ENCODE results near the gene INHA.

The INHA gene

GRCh38 chr2:219612577-219613286 lies 40.6 kb downstream of the INHA start:
- no peak for DNase-seq (ENCODE audit: low read depth)

DNA sequence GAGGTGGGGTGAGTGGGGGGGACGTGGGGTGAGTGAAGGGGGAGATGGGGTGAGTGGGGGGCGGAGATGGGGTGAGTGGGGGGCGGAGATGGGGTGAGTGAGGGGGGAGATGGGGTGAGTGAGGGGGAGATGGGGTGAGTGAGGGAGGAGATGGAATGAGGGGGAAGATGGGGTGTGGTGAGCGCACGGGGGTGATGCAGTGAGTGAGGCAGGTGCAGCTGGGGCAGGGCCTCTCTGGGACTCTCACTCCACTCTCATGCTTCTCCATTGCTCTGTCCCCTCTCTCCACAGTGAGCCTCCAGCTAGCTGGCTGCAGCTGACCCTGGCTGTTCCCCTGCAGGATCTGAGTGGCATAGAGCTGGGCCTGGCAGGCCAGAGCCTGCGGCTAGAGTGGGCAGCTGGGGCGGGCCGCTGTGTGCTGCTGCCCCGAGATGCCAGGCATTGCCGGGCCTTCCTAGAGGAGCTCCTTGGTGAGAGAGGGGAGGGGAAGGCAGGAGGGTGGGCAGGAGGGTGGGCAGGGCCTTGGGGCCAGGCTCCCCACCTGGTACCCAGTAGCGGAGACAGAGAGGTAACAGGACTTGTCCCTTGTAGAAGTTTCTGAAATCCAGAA lies 41.5 kb downstream of the INHA start:
- no peak for DNase-seq (ENCODE audit: low read depth)

- DNase-seq (ENCODE audit: low read depth): no peak
Measured at GRCh38 chr2:219614076-219614860, 42.2 kb downstream of the INHA start.

- DNase-seq (ENCODE audit: low read depth): no peak
Measured at GRCh38 chr2:219615036-219615435, 42.9 kb downstream of the INHA start.

DNA sequence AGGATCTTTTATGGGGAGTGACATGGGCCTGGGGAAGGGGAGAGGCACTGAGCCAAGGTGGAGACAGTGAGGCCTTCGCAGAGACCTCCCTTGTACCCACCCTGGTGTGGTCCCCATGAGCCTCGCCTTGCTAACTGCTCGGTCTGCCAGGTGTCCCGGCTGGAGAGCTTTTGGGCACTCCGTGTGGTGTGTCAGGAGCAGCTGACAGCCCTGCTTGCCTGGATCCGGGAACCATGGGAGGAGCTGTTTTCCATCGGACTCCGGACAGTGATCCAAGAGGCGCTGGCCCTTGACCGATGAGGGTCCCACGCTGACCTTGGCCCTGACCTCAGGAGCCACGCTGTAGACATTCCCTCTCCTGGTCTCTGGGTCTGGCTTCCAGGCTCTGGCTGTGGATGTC lies 43.8 kb downstream of the INHA start:
- DNase-seq (ENCODE audit: low read depth): no peak

DNA sequence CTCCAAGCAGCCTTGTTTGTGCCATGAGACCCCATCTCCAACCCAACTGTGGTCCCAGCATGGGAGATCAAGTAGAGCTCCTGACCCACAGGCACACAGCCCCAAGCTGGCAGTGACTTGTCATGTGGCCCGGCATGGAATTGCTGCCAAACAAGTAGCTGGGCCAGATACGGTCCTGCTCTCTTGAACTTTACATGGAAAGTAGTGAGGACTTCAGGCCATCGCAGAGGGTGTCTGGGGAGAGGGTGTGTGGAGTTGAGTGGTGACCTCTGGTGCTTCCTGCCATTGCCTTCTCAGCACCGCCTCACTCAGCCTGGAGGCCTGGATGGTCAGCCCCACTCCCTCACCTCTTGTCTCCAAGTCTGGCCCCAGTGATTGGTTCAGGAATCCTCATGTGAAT lies 44.4 kb downstream of the INHA start:
- no peak for DNase-seq (ENCODE audit: low read depth)

DNA sequence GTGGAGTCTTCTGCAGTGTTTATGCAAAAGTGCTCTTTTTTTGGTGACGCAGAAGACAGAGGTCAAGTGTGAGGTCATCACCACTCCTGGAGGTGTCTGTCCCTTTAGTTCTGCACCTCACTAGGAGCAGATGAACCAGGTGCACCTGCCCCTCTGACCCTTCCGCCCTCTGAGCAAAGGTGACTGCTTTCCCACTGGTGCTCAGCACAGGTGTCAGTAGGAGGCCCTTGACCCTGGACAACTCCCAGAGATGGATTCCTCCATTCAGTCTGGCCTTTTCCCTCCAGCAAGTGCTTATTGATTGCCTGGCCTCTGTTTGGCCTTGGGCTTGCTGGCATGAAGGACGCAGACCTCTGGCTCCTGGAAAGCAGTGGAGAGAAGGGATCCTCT lies 46.6 kb downstream of the INHA start:
- DNase-seq (ENCODE audit: low read depth): no peak

GRCh38 chr2:219619235-219619634 lies 47.1 kb downstream of the INHA start:
- no peak for DNase-seq (ENCODE audit: low read depth)

- no peak for DNase-seq (ENCODE audit: low read depth)
Measured at GRCh38 chr2:219620546-219620945, 48.4 kb downstream of the INHA start.

GRCh38 chr2:219621935-219622334 lies 49.8 kb downstream of the INHA start:
- no peak for DNase-seq (ENCODE audit: low read depth)

- DNase-seq (ENCODE audit: low read depth): no peak
Measured at GRCh38 chr2:219622472-219622871, 50.4 kb downstream of the INHA start.

DNA sequence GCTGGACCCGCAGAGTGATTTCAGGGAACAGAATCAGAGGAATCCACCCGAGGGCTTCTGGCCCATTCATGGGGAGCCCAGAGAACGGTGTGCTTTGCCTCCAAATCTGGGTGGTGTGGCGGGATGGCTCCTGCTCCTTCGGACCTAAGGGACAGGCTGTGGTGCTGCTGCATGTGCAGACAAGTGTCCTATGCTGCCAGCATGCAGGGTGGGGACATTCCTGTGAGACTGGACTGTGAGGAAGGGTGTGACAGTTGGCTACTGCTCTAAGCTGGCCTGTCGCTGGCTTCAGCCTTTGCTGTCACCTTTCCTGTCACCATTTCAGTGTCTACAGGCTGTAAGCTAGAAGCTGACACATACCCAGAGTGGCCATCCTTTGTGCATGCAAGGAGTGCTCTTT lies 52.5 kb downstream of the INHA start:
- DNase-seq (ENCODE audit: low read depth): no peak

DNA sequence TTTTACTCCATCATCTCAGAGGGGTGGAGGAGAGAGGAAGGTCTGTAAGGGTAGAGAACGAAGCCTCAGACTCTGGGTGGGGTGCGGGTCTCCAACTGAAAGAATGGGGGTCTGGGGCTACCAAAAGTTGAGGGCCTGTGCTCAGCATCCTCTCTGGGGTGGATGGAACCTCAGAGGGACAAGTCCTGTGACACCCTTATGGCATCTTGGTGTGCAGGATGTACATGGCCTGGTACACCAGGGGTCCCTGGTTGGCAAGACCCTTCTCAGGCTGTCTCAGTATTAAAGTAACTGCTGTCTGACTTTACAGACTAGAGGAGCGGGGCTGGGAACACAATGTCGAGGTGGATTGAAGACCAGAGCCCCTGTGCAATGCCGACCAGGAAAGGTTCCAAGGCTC lies 53.1 kb downstream of the INHA start:
- DNase-seq (ENCODE audit: low read depth): no peak

Measured in stimulated activated CD8-positive, alpha-beta memory T cell treated with anti-CD3 and anti-CD28 coated beads, Interleukin-15, amount 100 ng/mL, for 1 hour (primary cell).